OCI-LY1 (cell line): Measurements from ENCODE around the gene NEGR1.

ENCODE experiments used
- EZH2 ChIP-seq: fragments of 200-600 bp; sonication (generic), shearing (Covaris generic); IDR thresholded peaks from 2 replicates; pipeline ENCODE4 v1.8.0; 2017; ENCODE audit warnings: borderline replicate concordance, mixed run types, mild to moderate bottlenecking, antibody characterized with exemption, low read length, moderate library complexity, mixed read lengths
- TF ChIP-seq, protein P1 (sequence below): fragments of 200-600 bp; sonication (generic), shearing (Covaris generic); IDR thresholded peaks from 2 replicates; pipeline ENCODE4 v1.5.1; 2017; ENCODE audit warnings: mild to moderate bottlenecking, antibody characterized with exemption, low read length, moderate library complexity, mixed read lengths

DNA sequence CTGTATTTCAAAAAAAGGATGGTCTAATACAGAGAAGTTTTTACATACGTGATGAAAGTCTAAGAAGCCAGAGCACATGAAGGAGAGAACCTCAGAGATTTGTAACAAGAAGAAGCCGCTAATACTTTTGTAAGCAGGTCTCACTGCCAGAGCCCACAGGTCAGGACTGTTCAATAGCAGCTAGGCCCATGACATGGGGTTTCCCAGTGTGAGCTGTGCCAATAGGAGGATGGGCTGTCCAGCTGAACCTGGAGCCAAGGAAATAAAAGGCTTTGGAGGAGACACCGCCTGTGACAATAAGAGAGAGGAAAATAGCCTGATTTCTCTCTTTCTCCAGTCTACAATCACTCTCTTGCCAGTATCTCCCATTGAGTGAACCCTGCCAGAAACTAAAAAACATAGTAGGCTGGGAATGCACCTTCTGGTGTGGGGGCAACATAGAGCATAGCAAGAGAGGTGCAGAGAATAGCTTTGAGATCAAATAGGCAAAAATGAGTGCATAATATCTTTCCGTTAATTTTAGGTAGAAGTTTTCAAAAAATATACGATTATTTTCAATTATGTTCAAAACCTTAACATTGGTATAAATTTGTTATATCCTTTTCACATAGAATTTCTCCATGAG, 360.3 kb downstream of the NEGR1 start:
- TF ChIP-seq, protein P1, sequence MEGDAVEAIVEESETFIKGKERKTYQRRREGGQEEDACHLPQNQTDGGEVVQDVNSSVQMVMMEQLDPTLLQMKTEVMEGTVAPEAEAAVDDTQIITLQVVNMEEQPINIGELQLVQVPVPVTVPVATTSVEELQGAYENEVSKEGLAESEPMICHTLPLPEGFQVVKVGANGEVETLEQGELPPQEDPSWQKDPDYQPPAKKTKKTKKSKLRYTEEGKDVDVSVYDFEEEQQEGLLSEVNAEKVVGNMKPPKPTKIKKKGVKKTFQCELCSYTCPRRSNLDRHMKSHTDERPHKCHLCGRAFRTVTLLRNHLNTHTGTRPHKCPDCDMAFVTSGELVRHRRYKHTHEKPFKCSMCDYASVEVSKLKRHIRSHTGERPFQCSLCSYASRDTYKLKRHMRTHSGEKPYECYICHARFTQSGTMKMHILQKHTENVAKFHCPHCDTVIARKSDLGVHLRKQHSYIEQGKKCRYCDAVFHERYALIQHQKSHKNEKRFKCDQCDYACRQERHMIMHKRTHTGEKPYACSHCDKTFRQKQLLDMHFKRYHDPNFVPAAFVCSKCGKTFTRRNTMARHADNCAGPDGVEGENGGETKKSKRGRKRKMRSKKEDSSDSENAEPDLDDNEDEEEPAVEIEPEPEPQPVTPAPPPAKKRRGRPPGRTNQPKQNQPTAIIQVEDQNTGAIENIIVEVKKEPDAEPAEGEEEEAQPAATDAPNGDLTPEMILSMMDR, result no peak
- TF ChIP-seq EZH2, result no peak
